GM10266 (cell line): ENCODE results near the gene PPP3CA.

Experiments
- DNase-seq: peaks from one replicate; pipeline ENCODE4 v3.0.0; 2012; ENCODE audit errors: extremely low spot score
- CTCF ChIP-seq: IDR thresholded peaks from 2 replicates; pipeline ENCODE4 v1.5.1; 2012; ENCODE audit warnings: mild to moderate bottlenecking, low read depth; ENCODE audit not compliant: control insufficient read depth, insufficient read depth; ENCODE audit errors: missing control alignments

Gene PPP3CA

GRCh38 chr4:100984901-100985300 is 362.4 kb downstream of the PPP3CA start:
- no peak for TF ChIP-seq CTCF
- DNase-seq, result no peak

- TF ChIP-seq CTCF, result no peak
- no peak for DNase-seq
These were observed 363.9 kb downstream of the PPP3CA start for GRCh38 chr4:100983426-100983825.

GRCh38 chr4:100982345-100982744 is 365.0 kb downstream of the PPP3CA start:
- no peak for DNase-seq
- no peak for TF ChIP-seq CTCF

- TF ChIP-seq CTCF, result no peak
- DNase-seq, result no peak
These were observed 365.7 kb downstream of the PPP3CA start for GRCh38 chr4:100981447-100982204.

- no peak for DNase-seq
- TF ChIP-seq CTCF, result no peak
These were observed 367.6 kb downstream of the PPP3CA start for GRCh38 chr4:100979736-100980135.

GRCh38 chr4:100977746-100978397 is 369.5 kb downstream of the PPP3CA start:
- TF ChIP-seq CTCF, result no peak
- DNase-seq, result no peak

GRCh38 chr4:100977274-100977673 is 370.1 kb downstream of the PPP3CA start:
- no peak for TF ChIP-seq CTCF
- DNase-seq, result no peak
